Measurements from ENCODE around the gene LRRC23.
A peak's percentile ranks its signal among the peaks of the same experiment; 100 is the strongest.

The LRRC23 gene

GRCh38 chr12:6956021-6956727 lies 51.6 kb downstream of the LRRC23 start:
- DNase-seq (ENCODE audit: low read depth in 2 of 2) = no peak

- no peak for DNase-seq (ENCODE audit: low read depth in 2 of 2)
These were observed 52.6 kb downstream of the LRRC23 start for GRCh38 chr12:6957151-6957701.

GRCh38 chr12:6957741-6958608 lies 53.4 kb downstream of the LRRC23 start:
- DNase-seq (ENCODE audit: low read depth in 2 of 2) = no peak

GRCh38 chr12:6958609-6959057 lies 54.0 kb downstream of the LRRC23 start:
- DNase-seq (ENCODE audit: low read depth in 2 of 2) = no peak

- no peak for DNase-seq (ENCODE audit: low read depth in 2 of 2)
These were observed 54.6 kb downstream of the LRRC23 start for GRCh38 chr12:6959058-6959804.

- DNase-seq (ENCODE audit: low read depth in 2 of 2) = no peak
These were observed 55.4 kb downstream of the LRRC23 start for GRCh38 chr12:6959805-6960592.

- DNase-seq (ENCODE audit: low read depth in 2 of 2) = no peak
These were observed 56.1 kb downstream of the LRRC23 start for GRCh38 chr12:6960593-6961277.

GRCh38 chr12:6961278-6961694 lies 56.7 kb downstream of the LRRC23 start:
- peak; percentile 92 to 96 for DNase-seq (ENCODE audit: low read depth in 2 of 2)

GRCh38 chr12:6961695-6962284 lies 57.2 kb downstream of the LRRC23 start:
- no peak for DNase-seq (ENCODE audit: low read depth in 2 of 2)

GRCh38 chr12:6962285-6963015 lies 57.8 kb downstream of the LRRC23 start:
- no peak for DNase-seq (ENCODE audit: low read depth in 2 of 2)

GRCh38 chr12:6963016-6963731 lies 58.6 kb downstream of the LRRC23 start:
- DNase-seq (ENCODE audit: low read depth in 2 of 2) = no peak

Data from stimulated activated CD8-positive, alpha-beta memory T cell treated with anti-CD3 and anti-CD28 coated beads, Interleukin-15, amount 100 ng/mL, for 4 hours (primary cell).